ENCODE results near the gene FOXP1. TPM values are rescaled to one million over a fixed set of nuclear protein-coding genes. Genes with fewer than 3 reads are reported as not detected.

Gene FOXP1
- total RNA-seq, 1 experiment from 2014 or later: 75.3 TPM

DNA sequence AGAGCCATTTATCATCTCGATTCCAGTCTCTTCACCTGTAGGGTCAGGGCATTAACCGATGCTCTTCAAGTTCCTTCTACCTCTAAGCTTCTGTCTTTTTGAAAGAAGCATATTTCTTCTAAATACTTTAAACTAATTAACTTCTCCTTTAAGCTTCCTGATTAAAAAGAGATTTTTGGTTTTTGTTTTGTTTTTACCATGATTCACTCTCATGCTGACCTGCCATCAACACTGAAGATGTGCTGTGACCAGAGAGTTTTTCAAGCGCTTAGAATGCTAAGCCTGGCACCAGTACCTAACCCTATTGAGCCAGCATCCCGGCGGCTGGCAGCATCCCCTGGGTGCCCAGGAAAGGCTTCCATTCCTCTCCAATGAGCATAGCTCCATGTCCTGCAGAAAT, 89.3 kb downstream of the FOXP1 start:
- H3K4me3 Mint-ChIP-seq: no peak overlapping the region
- Histone ChIP-seq H4K91ac (ENCODE audit: insufficient read length, low read depth, low read length) (no peak overlapping the region), H2BK120ac (ENCODE audit: low read depth, low read length, poor library complexity, severe bottlenecking) (no peak overlapping the region), H3K4me2 (ENCODE audit: insufficient read depth, insufficient read length, low read length) (no peak overlapping the region), H4K5ac (ENCODE audit: insufficient read length, low read depth, low read length) (no peak overlapping the region), H2BK5ac (ENCODE audit: insufficient read length, low read length) (no peak overlapping the region), H2BK20ac (ENCODE audit: low read depth, low read length, poor library complexity, severe bottlenecking) (no peak overlapping the region), H2BK15ac (ENCODE audit: low read depth, low read length) (no peak overlapping the region), H2BK12ac (ENCODE audit: insufficient read length, low read depth, low read length) (no peak overlapping the region), H3K56ac (ENCODE audit: insufficient read length, low read depth, low read length) (no peak overlapping the region), H3K79me1 (ENCODE audit: insufficient read depth, low read depth, low read length, poor library complexity, severe bottlenecking) (no peaks in the 10 kb centered on the region), H3K4me1 (ENCODE audit: insufficient read depth, low read length) (peaks cover 24% of the 10 kb centered on the region; the same call in 1 of the 2 replicates), H3K9ac (ENCODE audit: extremely low read depth, insufficient read length, low read length) (no peak overlapping the region), H3K27me3 (ENCODE audit: insufficient read depth, low read length) (no peaks in the 10 kb centered on the region), H3K23ac (ENCODE audit: insufficient read length, low read depth, low read length) (no peak overlapping the region), H2AFZ (ENCODE audit: low read length) (no peak overlapping the region), H3K9me3 (ENCODE audit: control insufficient read depth, low read depth, low read length) (no peaks in the 10 kb centered on the region), H4K8ac (replicated peaks; ENCODE audit: insufficient read length, low read depth, low read length) (no peak overlapping the region), H3T11ph (ENCODE audit: low read length) (no peak overlapping the region), H3K4ac (ENCODE audit: low read depth, low read length) (no peak overlapping the region), H3K23me2 (ENCODE audit: insufficient read length, low read depth, low read length, poor library complexity, severe bottlenecking) (no peaks in the 10 kb centered on the region), H3K14ac (ENCODE audit: insufficient read depth, low read length) (no peak overlapping the region), H3K79me2 (ENCODE audit: insufficient read depth, low read length) (no peaks in the 10 kb centered on the region), H3K27ac (ENCODE audit: insufficient read length, low read depth, low read length) (no peak overlapping the region), H3K18ac (ENCODE audit: insufficient read length, low read depth, low read length) (no peak overlapping the region), H4K20me1 (ENCODE audit: control insufficient read depth, insufficient read depth, insufficient read length) (no peaks in the 10 kb centered on the region), H2AK5ac (ENCODE audit: insufficient read length, low read length) (no peak overlapping the region)
- TF ChIP-seq, protein P1, sequence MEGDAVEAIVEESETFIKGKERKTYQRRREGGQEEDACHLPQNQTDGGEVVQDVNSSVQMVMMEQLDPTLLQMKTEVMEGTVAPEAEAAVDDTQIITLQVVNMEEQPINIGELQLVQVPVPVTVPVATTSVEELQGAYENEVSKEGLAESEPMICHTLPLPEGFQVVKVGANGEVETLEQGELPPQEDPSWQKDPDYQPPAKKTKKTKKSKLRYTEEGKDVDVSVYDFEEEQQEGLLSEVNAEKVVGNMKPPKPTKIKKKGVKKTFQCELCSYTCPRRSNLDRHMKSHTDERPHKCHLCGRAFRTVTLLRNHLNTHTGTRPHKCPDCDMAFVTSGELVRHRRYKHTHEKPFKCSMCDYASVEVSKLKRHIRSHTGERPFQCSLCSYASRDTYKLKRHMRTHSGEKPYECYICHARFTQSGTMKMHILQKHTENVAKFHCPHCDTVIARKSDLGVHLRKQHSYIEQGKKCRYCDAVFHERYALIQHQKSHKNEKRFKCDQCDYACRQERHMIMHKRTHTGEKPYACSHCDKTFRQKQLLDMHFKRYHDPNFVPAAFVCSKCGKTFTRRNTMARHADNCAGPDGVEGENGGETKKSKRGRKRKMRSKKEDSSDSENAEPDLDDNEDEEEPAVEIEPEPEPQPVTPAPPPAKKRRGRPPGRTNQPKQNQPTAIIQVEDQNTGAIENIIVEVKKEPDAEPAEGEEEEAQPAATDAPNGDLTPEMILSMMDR (conservative IDR thresholded peaks at IDR 0.05): no peak
- H3K27me3 Mint-ChIP-seq (ENCODE audit: low read depth): no peaks in the 10 kb centered on the region
- peaks cover 21 to 31% (median 24%) of the 10 kb centered on the region in 3 experiments for H3K36me3 Mint-ChIP-seq (ENCODE audit: insufficient read depth in 1 of 3, low read depth in 3 of 3)
- no peak overlapping the region for H3K27ac Mint-ChIP-seq
- DNase-seq: no peak
- H3K9me3 Mint-ChIP-seq: peaks cover 5 to 12% of the 10 kb centered on the region in 2 experiments
- no CpG with 5 or more reads among the region's 5 CpGs for WGBS (ENCODE audit: extremely low coverage, insufficient read length, low lambda C conversion rate)
- H3K4me1 Mint-ChIP-seq: peaks cover 49 to 55% of the 10 kb centered on the region in 2 experiments

Measured in H9 (cell line).